Gastrocnemius medialis (tissue), 4 donors: ENCODE measurements around the gene VPS36. TPM values are rescaled to one million over a fixed set of nuclear protein-coding genes. Genes with fewer than 3 reads are reported as not detected.

ENCODE experiments used
- ATAC-seq, 2 donors: fragments of 150-250 bp; one replicate each; pipeline ENCODE4 v1.9.1; 2016
- DNase-seq, 2 donors: peaks; one replicate each; pipeline ENCODE4 v3.0.0-alpha.2; 2019
- H3K27ac ChIP-seq, 4 donors: fragments of 200-600 bp; sonication (generic); 1 replicate in 1 of 4; 2 replicates in 3 of 4; pipeline ENCODE4 v1.5.1; 2016 to 2018; ENCODE audit warnings: mild to moderate bottlenecking in 2 of 4, moderate library complexity in 1 of 4
- H3K27me3 ChIP-seq, 3 donors: fragments of 200-600 bp; sonication (generic) in 2 of 3; 1 replicate in 1 of 3; 2 replicates in 2 of 3; pipeline versions ENCODE4 v1.5.1 to v1.6.0; 2016 to 2019; ENCODE audit warnings: mild to moderate bottlenecking in 1 of 3, moderate library complexity in 1 of 3
- H3K36me3 ChIP-seq, 2 donors: fragments of 200-600 bp; sonication (generic) in 1 of 2; one replicate each; pipeline ENCODE4 v1.5.1; 2017 to 2018
- H3K4me1 ChIP-seq, 2 donors: fragments of 200-600 bp; sonication (generic) in 1 of 2; one replicate each; pipeline ENCODE4 v1.5.1; 2016 to 2017; ENCODE audit warnings: mild to moderate bottlenecking in 2 of 2
- H3K4me3 ChIP-seq, 4 donors: fragments of 200-600 bp; sonication (generic) in 3 of 4; 1 replicate in 1 of 4; 2 replicates in 3 of 4; pipeline ENCODE4 v1.5.1; 2016 to 2019; ENCODE audit warnings: mild to moderate bottlenecking in 2 of 4
- H3K9me3 ChIP-seq, 3 donors: fragments of 200-600 bp; sonication (generic) in 2 of 3; 1 replicate in 1 of 3; 2 replicates in 2 of 3; pipeline ENCODE4 v1.5.1; 2016 to 2019
- CTCF ChIP-seq, 5 experiments: fragments of 450-650 bp in 3 of 5; fragments of 200-600 bp in 2 of 5; sonication (generic) in 2 of 5; IDR thresholded peaks in 4 of 5; conservative IDR thresholded peaks in 1 of 5; 1 replicate in 4 of 5; 2 replicates in 1 of 5; pipeline ENCODE4 v1.5.1; 2016 to 2019; ENCODE audit warnings: antibody characterized with exemption in 5 of 5, mild to moderate bottlenecking in 3 of 5, moderate library complexity in 3 of 5
- POLR2A ChIP-seq, 2 donors: fragments of 450-650 bp; IDR thresholded peaks; one replicate each; pipeline ENCODE4 v1.6.1; 2017; ENCODE audit warnings: antibody characterized with exemption in 2 of 2, mild to moderate bottlenecking in 2 of 2, moderate library complexity in 2 of 2
- in situ Hi-C, 4 donors: fragments of 200-750 bp; cut with MboI; loops; one replicate each; pipeline versions ENCODE4 v1.15.0 to v1.8.0; 2017; ENCODE audit warnings: low sequenced_read_pairs in 4 of 4
- intact Hi-C: fragments of 100-400 bp; cut with DNase I; formaldehyde crosslinking; loops from one replicate; pipeline ENCODE4 v1.15.1; 2023; ENCODE audit warnings: low total_unique reads
- total RNA-seq, 4 donors: library from RNA; depleted of rRNA; stranded (reverse); fragments of >200 nt; gene quantifications; one replicate each; pipeline versions ENCODE4 v1.1.0 to v1.2.3, GENCODE V29; 2016

Gene VPS36
- total RNA-seq, 4 donors from 2014 or later, result 27.1 to 55.7 (median 45.2) TPM

GRCh38 chr13:52463526-52463925, 13.1 kb upstream of the VPS36 start:
- in situ Hi-C loops, result loop anchor here in 2 of 4 donors (25.0 kb wide), 2 partner anchors 199 to 451 kb away; partner anchors contain the start of genes ALG11 (in 2 of the 2), ATP7B (in 2 of the 2), UTP14C (in 2 of the 2) and SUGT1 (in 1 of the 2)
- H3K27me3 ChIP-seq, result no peaks in the 10 kb centered on the region
- H3K36me3 ChIP-seq, result peaks cover 0 to 12% of the 10 kb centered on the region in 2 donors
- H3K27ac ChIP-seq, result no peak overlapping the region
- DNase-seq (no peak), ATAC-seq (no peak)
- no peak overlapping the region for H3K4me3 ChIP-seq
- TF ChIP-seq CTCF (IDR thresholded peaks at IDR 0.05 in 4 of 5, conservative IDR thresholded peaks at IDR 0.05 in 1 of 5) (no peak), POLR2A (IDR thresholded peaks at IDR 0.05) (no peak)
- H3K4me1 ChIP-seq, result no peaks in the 10 kb centered on the region
- no peaks in the 10 kb centered on the region for H3K9me3 ChIP-seq
- intact Hi-C loops, result no loop called here

- ATAC-seq (no peak), DNase-seq (no peak)
- Histone ChIP-seq H3K4me3 (no peak overlapping the region), H3K27me3 (no peaks in the 10 kb centered on the region), H3K36me3 (peaks cover 0 to 11% of the 10 kb centered on the region in 2 donors), H3K4me1 (peaks cover 1 to 2% of the 10 kb centered on the region in 2 donors), H3K9me3 (no peaks in the 10 kb centered on the region), H3K27ac (no peak overlapping the region)
- intact Hi-C loops, result no loop called here
- TF ChIP-seq POLR2A (IDR thresholded peaks at IDR 0.05) (no peak), CTCF (IDR thresholded peaks at IDR 0.05 in 4 of 5, conservative IDR thresholded peaks at IDR 0.05 in 1 of 5) (no peak)
- in situ Hi-C loops, result loop anchor here in 2 of 4 donors (25.0 kb wide), 2 partner anchors 201 to 449 kb away; partner anchors contain the start of genes ALG11 (in 2 of the 2), ATP7B (in 2 of the 2), UTP14C (in 2 of the 2) and SUGT1 (in 1 of the 2)
These were observed 10.8 kb upstream of the VPS36 start for GRCh38 chr13:52461265-52461664.

- intact Hi-C loops (loop anchor here (10.0 kb wide), 3 partner anchors 655 to 1005 kb away; partner anchors contain the start of genes DHRS12, INTS6 and WDFY2), in situ Hi-C loops (loop anchor here in 2 of 4 donors (10.0 to 25.0 kb wide), 3 partner anchors 203 to 645 kb away; partner anchors contain the start of genes ALG11 (in 2 of the 2), ATP7B (in 2 of the 2), UTP14C (in 2 of the 2) and SUGT1 (in 1 of the 2))
- ATAC-seq (no peak), DNase-seq (no peak)
- peaks cover 6 to 7% of the 10 kb centered on the region in 2 donors for H3K4me1 ChIP-seq
- no peak overlapping the region for H3K27ac ChIP-seq
- peaks cover 0 to 11% of the 10 kb centered on the region in 2 donors for H3K36me3 ChIP-seq
- no peak overlapping the region for H3K4me3 ChIP-seq
- H3K27me3 ChIP-seq, result no peaks in the 10 kb centered on the region
- H3K9me3 ChIP-seq, result no peaks in the 10 kb centered on the region
- no peak for TF ChIP-seq CTCF (IDR thresholded peaks at IDR 0.05 in 4 of 5, conservative IDR thresholded peaks at IDR 0.05 in 1 of 5)
- no peak for TF ChIP-seq POLR2A (IDR thresholded peaks at IDR 0.05)
These were observed 9.2 kb upstream of the VPS36 start for GRCh38 chr13:52459668-52460067.

- intact Hi-C loops, result loop anchor here (10.0 kb wide), 3 partner anchors 651 to 1001 kb away; partner anchors contain the start of genes DHRS12, INTS6 and WDFY2
- ATAC-seq, result peak; percentile 59 to 66
- H3K27me3 ChIP-seq, result no peaks in the 10 kb centered on the region
- no peaks in the 10 kb centered on the region for H3K36me3 ChIP-seq
- peak overlapping the region; percentile 74 to 84 (median 76) for H3K4me3 ChIP-seq
- H3K4me1 ChIP-seq, result peaks cover 9 to 16% of the 10 kb centered on the region in 2 donors
- peak overlapping the region; percentile 81 to 93 (median 86) for H3K27ac ChIP-seq
- in situ Hi-C loops, result loop anchor here in 2 of 4 donors (10.0 to 25.0 kb wide), 3 partner anchors 207 to 641 kb away; partner anchors contain the start of genes ALG11 (in 2 of the 2), ATP7B (in 2 of the 2), UTP14C (in 2 of the 2) and SUGT1 (in 1 of the 2)
- TF ChIP-seq CTCF (IDR thresholded peaks at IDR 0.05 in 4 of 5, conservative IDR thresholded peaks at IDR 0.05 in 1 of 5) (no peak), POLR2A (IDR thresholded peaks at IDR 0.05) (no peak)
- H3K9me3 ChIP-seq, result no peaks in the 10 kb centered on the region
- peak; percentile 29 to 49 for DNase-seq
These were observed 5.2 kb upstream of the VPS36 start for GRCh38 chr13:52455677-52456041.
